AG09309 (cell line): Measurements from ENCODE around the gene PRKN.
A peak's percentile ranks its signal among the peaks of the same experiment; 100 is the strongest.

ENCODE experiments used
- DNase-seq: peaks from one replicate; pipeline ENCODE4 v3.0.0-alpha.2; 2010; ENCODE audit warnings: low read depth
- H3K4me3 ChIP-seq: 2 replicates; pipeline ENCODE4 v1.5.1; 2011; ENCODE audit warnings: mild to moderate bottlenecking, low read depth, low read length, moderate library complexity; ENCODE audit not compliant: control insufficient read depth
- TF ChIP-seq, protein P1 (sequence below): IDR thresholded peaks from 2 replicates; pipeline ENCODE4 v1.5.1; 2011; ENCODE audit warnings: mild to moderate bottlenecking, low read depth, low read length, inconsistent platforms; ENCODE audit not compliant: insufficient read depth, control insufficient read depth; ENCODE audit errors: missing control alignments

Gene PRKN

DNA sequence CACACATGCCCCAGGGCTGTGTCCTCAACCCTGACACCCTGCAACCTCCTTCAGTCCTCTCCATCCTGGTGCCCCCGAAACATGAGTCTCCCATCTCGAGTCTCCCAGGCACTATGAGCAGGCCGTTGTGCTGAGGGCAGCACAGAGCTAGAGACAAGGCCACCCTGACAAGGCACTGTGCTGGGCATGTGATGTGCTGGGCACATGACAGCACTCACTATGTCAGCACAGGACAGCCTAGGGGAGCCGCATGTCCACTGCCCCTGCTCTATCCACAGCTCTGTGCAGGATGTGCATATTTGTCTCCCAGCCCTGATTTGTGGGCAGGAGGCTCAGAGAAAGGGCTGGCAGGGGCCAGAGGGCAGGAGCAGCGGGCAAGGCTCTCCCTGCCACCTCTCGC, 1091.6 kb downstream of the PRKN start:
- no peak for DNase-seq
- TF ChIP-seq, protein P1, sequence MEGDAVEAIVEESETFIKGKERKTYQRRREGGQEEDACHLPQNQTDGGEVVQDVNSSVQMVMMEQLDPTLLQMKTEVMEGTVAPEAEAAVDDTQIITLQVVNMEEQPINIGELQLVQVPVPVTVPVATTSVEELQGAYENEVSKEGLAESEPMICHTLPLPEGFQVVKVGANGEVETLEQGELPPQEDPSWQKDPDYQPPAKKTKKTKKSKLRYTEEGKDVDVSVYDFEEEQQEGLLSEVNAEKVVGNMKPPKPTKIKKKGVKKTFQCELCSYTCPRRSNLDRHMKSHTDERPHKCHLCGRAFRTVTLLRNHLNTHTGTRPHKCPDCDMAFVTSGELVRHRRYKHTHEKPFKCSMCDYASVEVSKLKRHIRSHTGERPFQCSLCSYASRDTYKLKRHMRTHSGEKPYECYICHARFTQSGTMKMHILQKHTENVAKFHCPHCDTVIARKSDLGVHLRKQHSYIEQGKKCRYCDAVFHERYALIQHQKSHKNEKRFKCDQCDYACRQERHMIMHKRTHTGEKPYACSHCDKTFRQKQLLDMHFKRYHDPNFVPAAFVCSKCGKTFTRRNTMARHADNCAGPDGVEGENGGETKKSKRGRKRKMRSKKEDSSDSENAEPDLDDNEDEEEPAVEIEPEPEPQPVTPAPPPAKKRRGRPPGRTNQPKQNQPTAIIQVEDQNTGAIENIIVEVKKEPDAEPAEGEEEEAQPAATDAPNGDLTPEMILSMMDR, result no peak
- H3K4me3 ChIP-seq, result no peak overlapping the region

DNA sequence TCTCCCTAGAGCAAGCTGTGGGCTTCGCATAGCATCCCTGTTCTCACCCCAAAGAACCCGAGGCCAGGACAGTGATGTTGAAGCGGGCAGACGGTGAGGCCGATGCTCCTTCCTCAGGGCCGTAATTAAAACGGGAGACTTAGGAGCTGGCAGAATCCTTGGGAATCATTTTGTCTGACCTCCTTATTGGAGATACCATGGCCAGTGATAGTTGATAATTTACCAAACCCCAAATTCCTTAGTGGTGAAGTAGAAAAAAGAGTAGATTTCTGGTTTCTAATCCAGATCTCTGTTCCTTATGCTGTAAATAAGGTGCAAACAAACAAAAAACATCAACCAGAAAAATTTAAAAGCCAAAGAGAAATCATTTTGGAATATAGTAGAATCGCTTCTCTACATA, 1092.7 kb downstream of the PRKN start:
- H3K4me3 ChIP-seq, result no peak overlapping the region
- TF ChIP-seq, protein P1, result no peak
- no peak for DNase-seq

DNA sequence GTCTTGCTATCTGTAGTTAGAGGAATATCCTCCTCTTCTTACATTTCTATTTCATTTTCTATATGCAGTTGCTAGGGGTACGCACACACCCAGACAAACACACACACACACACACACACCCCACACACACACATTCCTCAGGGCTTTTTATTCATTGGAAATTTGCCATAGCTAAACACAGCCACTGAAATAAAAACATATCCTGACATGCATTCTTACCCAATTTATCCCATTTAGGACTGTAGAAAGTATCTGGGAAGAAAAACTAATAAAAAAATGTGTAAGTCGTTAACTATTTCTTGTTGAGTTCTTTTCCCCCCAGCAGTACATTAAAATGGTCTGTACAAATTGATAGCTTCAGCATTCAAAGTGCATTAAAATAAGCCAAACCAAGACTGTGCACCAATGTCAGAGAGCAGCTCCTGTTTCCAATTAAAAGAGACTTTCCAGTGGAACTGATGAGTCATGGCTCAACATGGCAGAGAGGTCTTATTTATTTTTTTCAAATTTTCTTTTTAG, 1095.8 kb downstream of the PRKN start:
- peak; percentile 85 for DNase-seq
- H3K4me3 ChIP-seq, result no peak overlapping the region
- TF ChIP-seq, protein P1, result no peak

DNA sequence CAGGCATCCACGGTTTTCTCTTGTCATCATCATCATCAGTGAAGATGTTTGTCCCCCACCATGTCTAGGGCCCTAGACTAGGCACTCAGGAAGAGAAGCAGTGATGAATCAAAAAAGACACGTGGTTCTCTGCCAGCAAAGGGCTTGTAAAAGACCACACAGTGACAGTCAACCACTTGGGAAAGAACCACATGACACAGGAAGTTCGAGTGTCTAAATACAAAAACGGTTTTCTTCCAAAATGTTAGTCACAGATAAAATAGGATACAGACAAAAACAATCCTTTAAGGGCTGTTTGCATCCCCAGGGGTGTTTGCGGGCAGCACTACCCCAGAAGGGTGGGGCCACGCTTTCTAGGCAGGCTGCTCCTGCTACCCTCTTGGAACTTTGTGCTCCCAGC, 1096.9 kb downstream of the PRKN start:
- no peak for DNase-seq
- no peak overlapping the region for H3K4me3 ChIP-seq
- TF ChIP-seq, protein P1, result no peak

DNA sequence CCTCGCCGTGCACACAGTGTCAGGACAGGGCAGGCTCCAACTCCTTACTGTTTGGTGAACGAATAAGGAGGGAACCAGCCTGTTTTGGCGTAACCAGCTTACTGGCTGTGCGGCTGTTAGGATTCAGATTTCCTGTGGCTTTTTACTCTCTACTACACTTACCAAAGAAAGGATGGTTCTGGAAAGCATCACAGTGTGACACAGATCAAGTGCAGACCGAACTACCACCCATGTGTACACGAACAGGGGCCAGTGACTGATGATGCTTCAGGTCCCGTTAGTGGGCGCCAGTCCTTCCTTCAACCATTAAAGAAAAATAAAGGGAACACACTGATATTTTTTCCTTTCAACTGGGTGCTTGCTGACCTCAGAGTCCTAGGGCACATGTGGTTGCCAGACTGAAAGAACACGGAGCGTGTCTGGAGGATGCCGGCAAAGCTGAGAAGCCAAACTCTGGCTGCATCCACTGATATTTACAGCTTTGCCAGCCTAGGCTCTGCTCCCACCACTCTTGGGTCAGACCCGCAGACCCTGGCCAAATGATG, 1101.4 kb downstream of the PRKN start:
- no peak for DNase-seq
- no peak overlapping the region for H3K4me3 ChIP-seq
- TF ChIP-seq, protein P1, result no peak

DNA sequence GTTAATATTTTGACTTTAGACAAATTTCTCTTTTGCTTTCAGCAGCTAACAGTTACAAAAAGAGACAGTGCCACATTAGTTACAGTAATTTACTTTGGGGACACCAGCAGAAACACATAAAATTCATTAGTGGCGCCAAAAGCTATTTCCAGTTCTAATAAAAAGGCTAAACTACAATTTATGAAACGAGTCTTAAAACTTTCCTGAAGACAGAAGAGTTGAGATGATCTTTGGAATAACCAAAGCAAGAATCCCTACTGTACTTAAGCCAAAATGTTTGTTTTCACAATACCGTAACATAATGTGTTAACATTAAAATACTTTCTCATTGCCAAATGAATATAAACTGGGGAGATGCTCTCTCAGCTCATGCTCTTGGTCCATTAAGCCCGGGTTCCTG, 1103.5 kb downstream of the PRKN start:
- TF ChIP-seq, protein P1, result no peak
- H3K4me3 ChIP-seq, result no peak overlapping the region
- no peak for DNase-seq
